Chondrocyte (in vitro differentiated cells): ENCODE measurements around the gene NDUFS6. TPM values are rescaled to one million over a fixed set of nuclear protein-coding genes. Genes with fewer than 3 reads are reported as not detected.
A peak's percentile ranks its signal among the peaks of the same experiment; 100 is the strongest.

Source experiments
- DNase-seq: peaks from one replicate; pipeline ENCODE4 v3.0.0; 2021; ENCODE audit warnings: mixed read lengths, low spot score
- H3K27ac Mint-ChIP-seq: one replicate; pipeline ENCODE4 v1.8.0; 2021; ENCODE audit warnings: mild to moderate bottlenecking, moderate library complexity, mixed read lengths; ENCODE audit not compliant: unreplicated experiment
- H3K27me3 Mint-ChIP-seq: 2 replicates; pipeline ENCODE4 v1.8.0; 2021; ENCODE audit warnings: low read depth, mixed read lengths
- H3K36me3 Mint-ChIP-seq: 2 replicates; pipeline ENCODE4 v1.8.0; 2021; ENCODE audit warnings: low read depth, mixed read lengths
- H3K4me1 Mint-ChIP-seq: 2 replicates; pipeline ENCODE4 v1.8.0; 2021; ENCODE audit warnings: low read depth, mild to moderate bottlenecking, mixed read lengths
- H3K4me3 Mint-ChIP-seq: one replicate; pipeline ENCODE4 v1.8.0; 2021; ENCODE audit warnings: mild to moderate bottlenecking, moderate library complexity, mixed read lengths; ENCODE audit not compliant: unreplicated experiment
- H3K9me3 Mint-ChIP-seq: 2 replicates; pipeline ENCODE4 v1.8.0; 2021; ENCODE audit warnings: low read depth, mixed read lengths
- CTCF ChIP-seq: fragments of 200-600 bp; sonication (generic); IDR thresholded peaks from 2 replicates; pipeline ENCODE4 v1.5.0; 2021; ENCODE audit warnings: antibody characterized with exemption, mild to moderate bottlenecking, moderate library complexity
- total RNA-seq: library from RNA; stranded (reverse); gene quantifications from 3 replicates; pipeline ENCODE4 v1.2.1, GENCODE V29; 2021

Gene NDUFS6
- total RNA-seq, 1 donor from 2014 or later: 25.7 TPM

GRCh38 chr5:1777281-1778137 lies 23.7 kb upstream of the NDUFS6 start:
- Mint-ChIP-seq H3K27ac (no peak overlapping the region), H3K9me3 (peaks cover 5% of the 10 kb centered on the region), H3K36me3 (no peaks in the 10 kb centered on the region), H3K27me3 (peaks cover 7% of the 10 kb centered on the region), H3K4me3 (no peak overlapping the region), H3K4me1 (no peaks in the 10 kb centered on the region)
- peak; percentile 79 for DNase-seq
- no peak for TF ChIP-seq CTCF

- no peak for TF ChIP-seq CTCF
- peaks cover 5% of the 10 kb centered on the region for H3K27me3 Mint-ChIP-seq
- no peak overlapping the region for H3K27ac Mint-ChIP-seq
- no peaks in the 10 kb centered on the region for H3K4me1 Mint-ChIP-seq
- H3K36me3 Mint-ChIP-seq: no peaks in the 10 kb centered on the region
- H3K4me3 Mint-ChIP-seq: no peak overlapping the region
- peak; percentile 63 for DNase-seq
- H3K9me3 Mint-ChIP-seq: peaks cover 5% of the 10 kb centered on the region
These were observed 22.8 kb upstream of the NDUFS6 start for GRCh38 chr5:1778138-1779020.

- Mint-ChIP-seq H3K4me3 (no peak overlapping the region), H3K4me1 (no peaks in the 10 kb centered on the region), H3K27me3 (peaks cover 5% of the 10 kb centered on the region), H3K36me3 (no peaks in the 10 kb centered on the region), H3K9me3 (peaks cover 5% of the 10 kb centered on the region), H3K27ac (no peak overlapping the region)
- TF ChIP-seq CTCF: no peak
- DNase-seq: peak; percentile 75
These were observed 22.1 kb upstream of the NDUFS6 start for GRCh38 chr5:1779021-1779680.

- Mint-ChIP-seq H3K4me3 (no peak overlapping the region), H3K4me1 (no peaks in the 10 kb centered on the region), H3K9me3 (peaks cover 5% of the 10 kb centered on the region), H3K36me3 (no peaks in the 10 kb centered on the region), H3K27me3 (peaks cover 12% of the 10 kb centered on the region), H3K27ac (no peak overlapping the region)
- peak; percentile 70 for DNase-seq
- no peak for TF ChIP-seq CTCF
These were observed 21.2 kb upstream of the NDUFS6 start for GRCh38 chr5:1779782-1780613.
